ENCODE results near the gene ROR1. TPM values are rescaled to one million over a fixed set of nuclear protein-coding genes. Genes with fewer than 3 reads are reported as not detected.

ROR1 gene
- total RNA-seq, 1 donor from 2014 or later = 0.26 TPM

DNA sequence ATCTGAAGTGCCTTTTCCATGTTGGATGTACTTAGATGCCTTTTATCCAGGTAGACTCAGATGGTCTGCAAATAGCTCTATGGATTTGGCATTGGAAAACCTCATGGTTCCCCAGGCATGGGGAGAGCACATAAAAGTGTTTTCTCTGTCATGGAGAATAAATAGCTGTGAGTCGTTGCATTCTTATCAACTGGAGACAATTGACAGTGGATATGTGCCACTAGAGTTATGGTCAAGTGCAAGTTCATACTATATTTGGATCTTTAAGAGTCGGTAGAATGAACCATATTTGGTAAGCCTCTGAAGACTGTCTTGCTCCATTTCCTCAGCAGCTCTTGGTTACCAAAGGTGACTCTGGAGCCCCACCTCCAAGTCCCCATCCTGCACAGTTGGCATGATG, 83.7 kb downstream of the ROR1 start:
- FAIRE-seq (peak; percentile 47), DNase-seq (ENCODE audit: low read depth) (no peak)
- Histone ChIP-seq H3K27me3 (ENCODE audit: control insufficient read depth, insufficient read depth, low read length) (no peaks in the 10 kb centered on the region), H3K36me3 (ENCODE audit: control insufficient read depth, insufficient read depth, low read length) (no peaks in the 10 kb centered on the region), H3K4me3 (ENCODE audit: low read depth, low read length) (no peak overlapping the region)
- TF ChIP-seq, protein P1, sequence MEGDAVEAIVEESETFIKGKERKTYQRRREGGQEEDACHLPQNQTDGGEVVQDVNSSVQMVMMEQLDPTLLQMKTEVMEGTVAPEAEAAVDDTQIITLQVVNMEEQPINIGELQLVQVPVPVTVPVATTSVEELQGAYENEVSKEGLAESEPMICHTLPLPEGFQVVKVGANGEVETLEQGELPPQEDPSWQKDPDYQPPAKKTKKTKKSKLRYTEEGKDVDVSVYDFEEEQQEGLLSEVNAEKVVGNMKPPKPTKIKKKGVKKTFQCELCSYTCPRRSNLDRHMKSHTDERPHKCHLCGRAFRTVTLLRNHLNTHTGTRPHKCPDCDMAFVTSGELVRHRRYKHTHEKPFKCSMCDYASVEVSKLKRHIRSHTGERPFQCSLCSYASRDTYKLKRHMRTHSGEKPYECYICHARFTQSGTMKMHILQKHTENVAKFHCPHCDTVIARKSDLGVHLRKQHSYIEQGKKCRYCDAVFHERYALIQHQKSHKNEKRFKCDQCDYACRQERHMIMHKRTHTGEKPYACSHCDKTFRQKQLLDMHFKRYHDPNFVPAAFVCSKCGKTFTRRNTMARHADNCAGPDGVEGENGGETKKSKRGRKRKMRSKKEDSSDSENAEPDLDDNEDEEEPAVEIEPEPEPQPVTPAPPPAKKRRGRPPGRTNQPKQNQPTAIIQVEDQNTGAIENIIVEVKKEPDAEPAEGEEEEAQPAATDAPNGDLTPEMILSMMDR (IDR thresholded peaks at IDR 0.05; ENCODE audit: insufficient read depth, low read length, severe bottlenecking) = no peak

DNA sequence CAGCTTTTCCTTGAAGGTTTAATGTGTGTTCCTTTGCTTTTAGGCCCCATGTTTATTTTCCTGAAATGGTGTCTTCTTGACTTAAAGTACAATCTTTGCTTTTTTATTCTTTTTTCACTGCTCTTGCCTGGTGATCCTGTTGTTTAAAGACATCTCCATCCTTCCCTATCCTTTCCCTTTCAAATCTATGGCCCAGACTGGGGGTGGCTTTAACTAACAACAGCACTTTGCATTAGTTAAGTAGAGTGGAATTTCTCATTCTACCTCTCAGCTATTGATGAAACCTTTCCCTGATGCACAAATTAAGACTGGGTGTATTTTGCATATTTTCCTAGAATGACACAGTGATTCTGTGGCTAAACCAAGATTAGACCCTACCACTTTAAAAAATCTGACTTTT, 84.3 kb downstream of the ROR1 start:
- no peaks in the 10 kb centered on the region for H3K27me3 ChIP-seq (ENCODE audit: control insufficient read depth, insufficient read depth, low read length)
- no peaks in the 10 kb centered on the region for H3K36me3 ChIP-seq (ENCODE audit: control insufficient read depth, insufficient read depth, low read length)
- no peak for FAIRE-seq
- no peak for DNase-seq (ENCODE audit: low read depth)
- TF ChIP-seq, protein P1 (IDR thresholded peaks at IDR 0.05; ENCODE audit: insufficient read depth, low read length, severe bottlenecking) = no peak
- H3K4me3 ChIP-seq (ENCODE audit: low read depth, low read length) = no peak overlapping the region

DNA sequence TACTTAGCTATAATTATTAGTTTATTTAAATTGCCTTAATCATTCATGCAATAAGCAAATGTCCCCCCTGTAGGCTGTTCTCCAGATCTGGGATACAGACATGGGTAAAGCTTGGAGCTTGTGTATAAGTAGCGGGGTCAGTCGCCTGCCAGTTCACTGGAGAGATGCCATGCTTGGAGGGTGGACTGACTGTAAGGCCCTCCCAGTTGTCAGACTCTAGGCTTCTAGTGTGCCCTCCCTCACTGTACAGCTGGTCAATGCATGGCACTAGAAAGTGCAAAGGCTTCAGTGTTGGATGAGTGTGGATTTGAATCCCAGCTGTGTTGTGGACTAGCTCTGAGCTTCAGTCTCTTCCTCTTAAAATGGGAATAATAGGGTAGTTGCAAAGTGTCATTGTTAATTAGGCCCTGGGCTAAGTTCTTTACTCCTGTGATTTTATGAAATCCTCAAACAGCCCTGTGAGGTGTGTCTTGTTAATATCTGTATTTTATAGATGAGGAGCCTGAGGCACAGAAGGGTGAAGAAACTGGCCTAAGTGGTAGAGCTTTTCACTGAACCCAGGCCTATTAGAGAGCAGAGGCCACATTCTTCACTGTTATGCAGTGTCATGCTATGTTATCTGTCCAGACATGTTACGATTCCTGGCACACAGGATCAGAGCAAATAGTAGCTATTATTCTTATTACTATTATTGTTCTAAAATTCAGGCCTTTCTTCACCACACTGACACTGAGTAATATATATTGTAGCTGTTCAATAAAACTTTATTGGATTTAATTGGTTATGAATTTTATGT, 85.9 kb downstream of the ROR1 start:
- TF ChIP-seq, protein P1 (IDR thresholded peaks at IDR 0.05; ENCODE audit: insufficient read depth, low read length, severe bottlenecking) = no peak
- FAIRE-seq (no peak), DNase-seq (ENCODE audit: low read depth) (peak; percentile 83)
- Histone ChIP-seq H3K36me3 (ENCODE audit: control insufficient read depth, insufficient read depth, low read length) (no peaks in the 10 kb centered on the region), H3K4me3 (ENCODE audit: low read depth, low read length) (no peak overlapping the region), H3K27me3 (ENCODE audit: control insufficient read depth, insufficient read depth, low read length) (no peaks in the 10 kb centered on the region)

DNA sequence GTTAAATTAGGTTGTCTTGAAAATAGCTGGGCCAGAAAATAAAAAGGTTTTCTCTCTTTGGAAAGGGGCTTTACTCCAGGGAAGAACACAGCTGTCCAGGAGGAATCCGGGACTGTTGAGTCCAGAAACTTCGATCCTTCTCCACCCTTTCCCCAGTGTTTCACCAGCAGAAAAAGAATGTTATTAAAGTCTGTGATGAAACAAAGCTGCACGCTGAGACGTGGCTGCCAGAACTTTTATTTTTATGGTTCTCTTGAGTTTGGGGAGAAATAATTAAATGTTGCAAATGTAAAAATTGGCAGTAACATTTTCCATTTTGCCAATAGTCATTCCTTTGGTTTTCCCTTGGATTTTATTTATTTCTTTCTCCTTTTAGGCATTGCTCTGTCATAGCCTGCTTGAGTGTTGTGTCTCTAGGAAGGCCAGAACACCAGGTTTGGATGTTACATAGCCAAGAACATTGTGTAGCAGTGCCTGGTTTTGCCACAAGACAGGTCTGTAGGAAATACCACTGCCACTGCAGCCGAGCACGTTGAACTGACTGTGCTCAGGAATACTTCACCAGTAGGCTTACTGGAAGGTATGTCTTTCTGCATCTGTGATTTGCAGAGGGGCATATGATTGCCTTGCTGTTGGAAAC, 87.4 kb downstream of the ROR1 start:
- no peaks in the 10 kb centered on the region for H3K27me3 ChIP-seq (ENCODE audit: control insufficient read depth, insufficient read depth, low read length)
- no peaks in the 10 kb centered on the region for H3K36me3 ChIP-seq (ENCODE audit: control insufficient read depth, insufficient read depth, low read length)
- FAIRE-seq = no peak
- TF ChIP-seq, protein P1 (IDR thresholded peaks at IDR 0.05; ENCODE audit: insufficient read depth, low read length, severe bottlenecking) = no peak
- H3K4me3 ChIP-seq (ENCODE audit: low read depth, low read length) = no peak overlapping the region
- DNase-seq (ENCODE audit: low read depth) = no peak

DNA sequence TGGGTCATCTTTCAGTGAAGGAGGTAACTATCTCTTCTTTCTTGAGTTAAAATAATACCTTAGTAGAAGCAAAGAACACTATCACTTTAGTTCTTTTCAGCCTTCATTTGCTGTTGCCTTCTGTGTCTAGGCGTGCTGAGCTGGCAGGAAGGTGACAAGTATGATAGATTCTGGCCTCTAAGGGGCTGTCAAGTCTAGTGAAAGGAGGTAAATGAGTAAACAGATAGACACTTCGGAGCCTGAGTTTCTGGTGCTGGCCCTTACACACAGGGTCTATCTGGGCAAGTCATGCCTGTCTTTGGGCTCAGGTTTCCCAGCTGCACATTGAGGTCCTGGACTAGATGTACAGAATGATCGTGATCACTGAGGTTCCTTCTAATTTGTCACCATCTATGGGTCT, 89.3 kb downstream of the ROR1 start:
- FAIRE-seq (no peak), DNase-seq (ENCODE audit: low read depth) (no peak)
- no peaks in the 10 kb centered on the region for H3K27me3 ChIP-seq (ENCODE audit: control insufficient read depth, insufficient read depth, low read length)

More for the DNA sequence above, 89.3 kb downstream of the ROR1 start:
- TF ChIP-seq, protein P1 (IDR thresholded peaks at IDR 0.05; ENCODE audit: insufficient read depth, low read length, severe bottlenecking) = no peak
- no peaks in the 10 kb centered on the region for H3K36me3 ChIP-seq (ENCODE audit: control insufficient read depth, insufficient read depth, low read length)
- H3K4me3 ChIP-seq (ENCODE audit: low read depth, low read length) = no peak overlapping the region
